Measurements from ENCODE around the gene CHRM4.

Gene CHRM4

GRCh38 chr11:46402957-46403902 is 11.7 kb upstream of the CHRM4 start:
- DNase-seq = no peak

DNA sequence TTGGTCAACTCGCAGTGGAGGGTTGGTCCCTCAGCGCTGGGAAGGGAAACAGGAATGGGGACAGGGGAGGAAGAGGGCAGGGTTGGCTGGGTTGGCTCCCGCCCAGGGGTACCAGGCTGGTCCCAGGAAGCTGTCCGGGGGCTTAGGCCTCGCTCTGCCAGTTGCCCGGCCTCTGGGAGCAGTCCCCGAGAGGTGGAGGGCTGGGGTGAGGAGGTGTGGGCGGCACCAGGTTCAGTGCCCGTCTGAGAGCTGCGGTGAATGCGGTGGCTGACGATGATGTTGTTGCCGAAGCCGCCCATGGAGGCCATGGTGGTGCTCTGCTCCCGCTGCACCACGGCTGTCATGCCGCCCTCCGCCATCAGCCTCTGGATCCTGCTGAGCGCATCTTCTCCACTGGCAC is 6.0 kb upstream of the CHRM4 start:
- no peak for DNase-seq

GRCh38 chr11:46393759-46394158 is 2.2 kb upstream of the CHRM4 start:
- DNase-seq = no peak

- no peak for DNase-seq
Observed at GRCh38 chr11:46393231-46393616, 1.6 kb upstream of the CHRM4 start.

DNA sequence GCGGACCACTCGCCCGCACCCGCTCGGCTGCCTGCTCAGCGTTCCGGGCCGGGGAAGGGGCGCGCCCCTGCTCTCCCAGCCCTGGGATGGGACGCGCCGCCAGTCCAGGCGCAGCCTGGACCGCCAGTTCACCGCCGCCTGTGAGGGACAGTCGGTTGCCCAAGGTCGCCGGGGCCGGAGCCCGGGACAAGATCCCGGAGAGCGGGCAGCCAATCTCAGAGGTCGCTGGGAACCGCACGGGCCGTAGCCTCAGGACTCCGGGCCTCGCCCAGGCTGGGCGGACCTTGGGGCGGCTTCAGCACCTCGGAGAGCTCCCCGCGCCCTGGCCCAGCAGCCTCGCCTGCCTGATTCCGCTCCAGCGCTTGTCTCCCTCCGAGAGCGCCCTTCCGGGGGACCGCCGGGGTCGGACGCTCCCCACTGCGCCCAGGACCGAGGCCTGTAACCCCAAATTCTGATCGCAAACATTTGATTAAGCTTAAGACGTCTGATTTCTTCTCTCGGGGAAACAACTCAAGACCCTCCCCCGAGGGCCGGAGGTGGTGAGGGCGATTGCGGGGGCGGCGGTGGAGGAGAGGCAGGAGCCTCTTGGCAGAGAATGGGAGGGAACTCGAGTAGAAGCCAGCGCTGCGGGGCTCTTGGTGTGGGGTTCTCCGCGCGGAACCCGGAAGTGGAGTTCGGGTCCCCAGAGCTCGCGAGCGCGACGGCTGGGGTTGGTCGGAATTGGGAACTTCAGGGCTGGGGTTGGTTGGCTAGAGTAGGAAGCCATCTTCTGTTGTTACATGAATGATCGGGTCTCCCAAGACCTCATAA is 1.1 kb upstream of the CHRM4 start:
- peak; percentile 66 for DNase-seq

DNA sequence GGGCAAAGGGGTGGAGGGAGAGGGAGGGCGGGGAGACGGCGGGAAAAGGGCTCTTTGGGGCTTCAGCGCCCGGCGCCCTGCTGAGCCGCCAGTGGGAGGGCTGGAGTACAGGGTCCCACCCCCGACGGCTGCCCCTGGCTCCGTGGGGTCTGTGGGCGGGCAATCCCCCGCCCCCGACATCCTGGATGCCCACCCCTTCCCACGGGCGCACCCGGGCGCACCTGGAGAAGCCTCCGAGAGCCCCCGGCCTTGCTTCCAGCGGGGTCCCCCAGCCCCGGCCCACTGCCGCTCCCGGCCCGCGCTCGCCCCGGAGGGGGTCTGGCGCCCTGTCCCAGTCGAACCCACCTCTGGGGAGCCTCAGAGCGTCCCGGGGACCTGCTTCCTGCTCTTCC is 394 bp downstream of the CHRM4 start:
- no peak for DNase-seq

DNA sequence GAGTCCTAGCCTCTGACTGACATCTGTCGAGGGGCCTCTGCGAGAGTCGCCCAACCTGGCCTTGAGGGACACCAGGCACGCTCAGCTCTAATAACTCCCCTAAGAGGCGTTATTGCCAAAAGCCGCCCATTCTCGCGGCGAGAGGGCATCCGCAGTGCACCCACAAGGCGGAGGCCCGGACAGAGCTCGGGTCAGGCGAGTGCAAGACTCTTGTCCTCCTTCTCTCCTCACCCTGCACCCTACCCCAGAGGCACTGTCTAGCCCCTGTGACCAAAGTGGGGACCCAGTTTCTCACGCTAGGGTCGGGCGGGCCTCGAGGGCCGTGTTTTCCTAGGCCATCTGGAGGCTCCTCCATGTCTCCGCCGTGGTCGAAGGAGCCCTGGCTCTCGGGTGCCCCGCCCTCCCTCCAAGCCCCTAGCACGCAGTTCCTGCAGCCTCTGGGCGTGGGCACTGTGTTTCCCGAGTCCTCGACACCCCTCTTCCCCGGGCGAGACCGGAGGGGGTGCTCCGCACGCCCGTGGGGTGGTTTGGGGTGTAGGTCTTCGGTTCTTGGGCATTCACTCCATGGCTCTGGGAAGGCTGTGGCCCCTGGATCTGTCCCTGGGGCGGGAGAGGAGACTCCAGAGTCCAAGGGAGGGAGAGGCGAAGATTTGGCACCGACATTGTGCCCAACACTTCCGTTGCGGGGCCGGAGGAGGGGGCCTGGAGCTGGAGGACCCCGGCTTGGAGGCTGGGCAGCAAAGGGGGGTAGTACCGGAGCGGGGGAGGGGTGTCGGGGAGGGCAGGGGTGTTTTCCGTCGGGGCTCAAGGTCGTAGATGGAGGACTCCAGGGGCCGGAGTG is 1.0 kb downstream of the CHRM4 start:
- DNase-seq = no peak

- DNase-seq = no peak
Observed at GRCh38 chr11:46389450-46390330, 1.9 kb downstream of the CHRM4 start.

DNA sequence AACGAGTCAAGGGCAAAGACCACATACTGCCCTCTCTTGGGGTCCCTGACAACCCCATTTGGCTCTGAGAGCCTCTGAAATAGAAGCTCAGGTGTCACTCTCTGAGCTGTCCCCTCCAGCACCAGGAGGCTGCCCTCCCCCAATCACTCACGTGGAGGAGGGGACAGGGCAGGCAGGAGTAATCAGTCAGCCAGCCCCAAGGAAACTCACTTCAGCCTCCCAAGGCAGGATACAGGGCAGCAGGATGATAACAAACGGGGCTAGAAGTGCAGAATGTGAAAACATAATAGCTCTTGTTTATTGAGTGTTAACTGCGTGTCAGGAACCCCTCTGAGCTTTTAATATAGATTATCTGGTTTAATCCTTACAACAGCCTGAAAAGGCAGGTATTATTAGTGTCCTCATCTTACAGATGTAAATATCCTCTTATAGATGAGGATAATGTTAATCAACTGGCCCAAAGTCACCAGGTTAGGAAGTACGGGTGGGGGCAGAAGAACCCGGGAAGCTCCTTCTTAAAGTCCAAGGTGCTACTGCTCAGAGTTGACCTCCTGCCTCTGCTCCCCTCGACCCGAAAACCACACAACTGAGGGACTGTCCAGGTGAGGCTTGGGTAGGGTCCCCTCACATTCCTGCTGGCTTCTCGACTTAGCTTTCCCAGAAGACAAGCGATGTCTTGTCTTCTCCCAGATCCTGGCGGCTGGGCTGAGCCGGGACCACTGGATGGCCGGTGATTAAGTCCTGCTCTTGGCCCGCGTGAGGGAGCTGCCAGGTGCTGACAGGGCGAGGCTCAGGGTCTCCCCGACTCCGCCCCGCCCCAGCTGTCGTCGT is 2.7 kb downstream of the CHRM4 start:
- DNase-seq = no peak

DNA sequence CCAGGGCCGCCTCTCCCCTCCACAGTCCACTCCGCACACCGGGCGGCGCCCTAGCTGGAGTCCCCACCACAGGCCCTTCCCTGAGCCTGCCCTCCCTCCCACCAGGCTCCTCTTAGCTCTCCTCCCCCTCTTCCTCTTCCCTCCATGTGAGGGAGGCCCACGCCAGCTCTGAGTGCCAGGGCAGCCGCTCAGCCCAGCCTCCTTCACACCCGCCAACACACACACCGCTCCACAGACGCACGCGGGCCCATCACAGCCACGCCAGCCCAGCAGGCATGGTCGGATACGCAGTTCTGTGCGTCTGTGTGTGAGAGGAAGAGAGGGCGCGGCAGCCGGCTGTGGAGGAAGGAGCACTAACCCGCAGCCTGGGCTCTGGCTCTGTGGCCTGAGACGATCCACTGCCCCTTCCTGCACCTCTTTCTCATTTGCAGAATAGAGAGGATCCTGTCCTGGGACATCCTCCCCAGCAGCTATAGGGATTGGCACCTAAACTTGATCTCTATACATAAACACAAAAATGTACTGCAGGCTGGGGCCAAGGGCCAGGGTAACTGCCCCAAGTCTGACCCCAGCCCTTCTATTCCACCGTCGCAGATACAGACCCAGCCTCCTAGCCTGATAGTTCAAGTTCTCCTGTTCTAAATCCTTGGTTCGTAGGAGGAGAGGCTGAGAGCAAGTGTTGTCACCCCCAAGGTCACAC is 3.5 kb downstream of the CHRM4 start:
- DNase-seq = no peak

DNA sequence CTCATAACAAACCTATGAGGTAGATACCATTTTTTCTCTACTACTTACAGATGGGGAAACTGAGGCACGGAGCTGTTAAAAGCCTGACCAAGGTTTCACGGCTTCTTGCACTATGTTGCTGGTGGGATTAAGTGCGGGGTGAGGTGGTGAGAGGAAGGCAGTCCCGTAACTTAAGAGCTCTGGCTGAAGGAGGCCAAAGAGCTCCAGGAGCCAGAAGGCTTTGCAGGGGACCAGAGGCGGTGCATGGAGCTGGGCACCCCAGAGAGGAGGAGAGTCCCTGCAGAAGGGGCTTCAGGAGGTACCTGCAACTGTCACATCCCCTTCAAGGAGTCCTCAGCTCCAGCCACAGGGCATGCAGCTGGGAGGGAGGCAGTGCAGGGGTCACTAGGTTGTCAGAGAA is 4.1 kb downstream of the CHRM4 start:
- no peak for DNase-seq

- no peak for DNase-seq
Observed at GRCh38 chr11:46386674-46387073, 4.9 kb downstream of the CHRM4 start.

GRCh38 chr11:46386005-46386578 is 5.5 kb downstream of the CHRM4 start:
- no peak for DNase-seq

- DNase-seq = no peak
Observed at GRCh38 chr11:46385169-46386004, 6.2 kb downstream of the CHRM4 start.

DNA sequence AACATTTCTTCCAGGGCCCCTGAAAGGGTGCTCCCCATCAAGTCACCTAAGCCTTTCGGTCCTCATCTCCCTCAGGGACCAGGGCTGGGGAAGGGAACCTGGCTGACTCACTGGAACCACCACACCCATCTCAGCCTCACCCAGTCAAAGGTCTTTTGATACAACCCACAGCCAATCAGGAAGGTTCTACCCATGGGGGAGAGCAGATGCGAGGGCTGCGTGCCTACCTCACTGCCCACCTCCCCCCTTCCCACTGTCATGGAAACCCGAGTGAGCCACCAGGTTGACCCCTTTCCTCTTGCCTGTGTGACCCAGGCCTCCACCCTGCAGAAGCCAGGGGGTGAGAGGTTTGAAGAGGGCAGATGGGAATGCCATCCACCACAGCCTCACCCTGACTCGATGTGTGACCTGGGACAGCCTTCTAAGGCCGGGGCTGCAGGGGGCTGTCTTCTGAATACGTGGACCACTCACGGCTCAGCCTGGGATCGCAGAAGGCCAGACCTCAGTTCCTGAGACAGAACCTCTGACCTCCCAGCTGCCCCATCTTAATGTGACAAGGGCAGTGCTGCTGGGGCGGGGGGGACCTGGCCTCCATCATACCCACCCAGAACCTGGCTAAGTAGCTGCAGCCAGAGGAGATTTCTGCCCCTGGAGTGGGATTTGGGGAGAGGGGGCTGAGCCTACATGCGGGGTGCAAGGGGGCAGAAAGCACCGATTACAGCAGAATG is 7.4 kb downstream of the CHRM4 start:
- no peak for DNase-seq

GRCh38 chr11:46383404-46383758 is 8.2 kb downstream of the CHRM4 start:
- DNase-seq = no peak

GRCh38 chr11:46382646-46383403 is 8.8 kb downstream of the CHRM4 start:
- DNase-seq = no peak

All from activated effector memory CD4-positive, alpha-beta T cell treated with Interleukin-2 at 50 U/mL for 16 hours (primary cell).